Smooth muscle cell (in vitro differentiated cells): ENCODE results near the gene KISS1R. TPM values are rescaled to one million over a fixed set of nuclear protein-coding genes. Genes with fewer than 3 reads are reported as not detected.
A peak's percentile ranks its signal among the peaks of the same experiment; 100 is the strongest.

Experiments used
- DNase-seq: peaks from one replicate; lab custom pipeline; 2025; ENCODE audit not compliant: unreplicated experiment; lab: John Stamatoyannopoulos, UW
- H2AFZ ChIP-seq: fragments of 200-600 bp; sonication (generic); 2 replicates; pipeline ENCODE4 v1.6.0; 2016; ENCODE audit warnings: antibody characterized with exemption, low read depth, mild to moderate bottlenecking
- H3F3A ChIP-seq: fragments of 200-600 bp; sonication (generic); 2 replicates; pipeline ENCODE4 v1.6.0; 2017; ENCODE audit warnings: antibody characterized with exemption, low read depth
- H3K27ac ChIP-seq: fragments of 200-600 bp; sonication (generic); 2 replicates; pipeline ENCODE4 v1.5.1; 2016; ENCODE audit warnings: low read depth, mild to moderate bottlenecking
- H3K27me3 ChIP-seq: fragments of 200-600 bp; sonication (generic); 2 replicates; pipeline ENCODE4 v1.6.1; 2016; ENCODE audit warnings: low read depth, mild to moderate bottlenecking
- H3K36me3 ChIP-seq: fragments of 200-600 bp; sonication (generic); 2 replicates; pipeline ENCODE4 v1.5.1; 2016; ENCODE audit warnings: low read depth
- H3K4me1 ChIP-seq: fragments of 200-600 bp; sonication (generic); 2 replicates; pipeline ENCODE4 v1.5.1; 2016; ENCODE audit warnings: low read depth
- H3K4me2 ChIP-seq: fragments of 200-600 bp; sonication (generic); 2 replicates; pipeline ENCODE4 v1.6.0; 2016; ENCODE audit warnings: mild to moderate bottlenecking
- H3K4me3 ChIP-seq: fragments of 200-600 bp; sonication (generic); 2 replicates; pipeline ENCODE4 v1.5.1; 2016; ENCODE audit warnings: mild to moderate bottlenecking
- H3K79me2 ChIP-seq: fragments of 200-600 bp; sonication (generic); 2 replicates; pipeline ENCODE4 v1.6.0; 2016; ENCODE audit warnings: low read depth, mild to moderate bottlenecking
- H3K9ac ChIP-seq: fragments of 200-600 bp; sonication (generic); 2 replicates; pipeline ENCODE4 v1.6.0; 2016; ENCODE audit warnings: low read depth
- H3K9me3 ChIP-seq: fragments of 200-600 bp; sonication (generic); replicated peaks from 2 replicates; pipeline ENCODE4 v1.5.1; 2016; ENCODE audit warnings: low read depth
- H4K20me1 ChIP-seq: fragments of 200-600 bp; sonication (generic); 2 replicates; pipeline ENCODE4 v1.6.0; 2016; ENCODE audit warnings: low read depth
- CTCF ChIP-seq: fragments of 200-600 bp; sonication (generic); IDR thresholded peaks from 2 replicates; pipeline ENCODE4 v1.5.1; 2017; ENCODE audit warnings: borderline replicate concordance, mild to moderate bottlenecking, antibody characterized with exemption; ENCODE audit not compliant: insufficient read depth, poor library complexity, severe bottlenecking
- WGBS: methylation state at CpG from one replicate; pipeline ENCODE4 v1.1.7; 2016; ENCODE audit warnings: low lambda C conversion rate; 5-methylcytosine and 5-hydroxymethylcytosine counted together
- polyA plus RNA-seq: library from polyadenylated mRNA; unstranded; fragments of >200 nt; fragmentation: Nextera tagmentation; extraction: Ambion mirVana; gene quantifications from 2 replicates; pipeline ENCODE4 v1.2.1, GENCODE V29; 2016
- total RNA-seq: library from RNA; depleted of rRNA; stranded (reverse); fragments of >200 nt; gene quantifications from 2 replicates; pipeline ENCODE4 v1.2.3, GENCODE V29; 2014

Gene KISS1R
- total and polyA plus RNA-seq, 2 experiments from 2014 or later = 0.61 TPM; not detected in 1

GRCh38 chr19:929203-929890 lies 12.2 kb downstream of the KISS1R start:
- H3K27ac ChIP-seq = no peak overlapping the region
- H3K9me3 ChIP-seq = no peaks in the 10 kb centered on the region
- no peak for TF ChIP-seq CTCF
- peaks cover 93% of the 10 kb centered on the region for H3K79me2 ChIP-seq
- 93% methylated on average over 21 of the region's 51 CpGs for WGBS
- H3K9ac ChIP-seq = no peak overlapping the region
- no peaks in the 10 kb centered on the region for H3K27me3 ChIP-seq
- peaks cover 14% of the 10 kb centered on the region for H3K4me1 ChIP-seq
- H3K4me2 ChIP-seq = no peak overlapping the region
- no peak for DNase-seq
- H3K4me3 ChIP-seq = no peak overlapping the region
- no peak overlapping the region for H2AFZ ChIP-seq
- H3F3A ChIP-seq = peaks cover 21% of the 10 kb centered on the region
- H4K20me1 ChIP-seq = peaks cover 54% of the 10 kb centered on the region
- no peaks in the 10 kb centered on the region for H3K36me3 ChIP-seq

GRCh38 chr19:929891-930258 lies 12.7 kb downstream of the KISS1R start:
- no peak overlapping the region for H3K9ac ChIP-seq
- no peaks in the 10 kb centered on the region for H3K9me3 ChIP-seq
- no peaks in the 10 kb centered on the region for H3K36me3 ChIP-seq
- no peak overlapping the region for H3K4me2 ChIP-seq
- H3K27me3 ChIP-seq = no peaks in the 10 kb centered on the region
- peaks cover 95% of the 10 kb centered on the region for H3K79me2 ChIP-seq
- no peak for TF ChIP-seq CTCF
- no peak for DNase-seq
- H3K4me3 ChIP-seq = no peak overlapping the region
- WGBS = 97% methylated on average over 6 of the region's 6 CpGs
- H3F3A ChIP-seq = peaks cover 21% of the 10 kb centered on the region
- peaks cover 14% of the 10 kb centered on the region for H3K4me1 ChIP-seq
- no peak overlapping the region for H3K27ac ChIP-seq
- H4K20me1 ChIP-seq = peaks cover 58% of the 10 kb centered on the region
- H2AFZ ChIP-seq = no peak overlapping the region

GRCh38 chr19:931860-932647 lies 14.9 kb downstream of the KISS1R start:
- H3K79me2 ChIP-seq = peaks cover 97% of the 10 kb centered on the region

More at GRCh38 chr19:931860-932647, 14.9 kb downstream of the KISS1R start:
- no peaks in the 10 kb centered on the region for H3K36me3 ChIP-seq
- peak overlapping the region; percentile 68 for H3K4me2 ChIP-seq
- 87% methylated on average over 31 of the region's 32 CpGs for WGBS
- no peak for DNase-seq
- peaks cover 80% of the 10 kb centered on the region for H4K20me1 ChIP-seq
- no peaks in the 10 kb centered on the region for H3K9me3 ChIP-seq
- peak overlapping the region; percentile 85 for H3K27ac ChIP-seq
- H2AFZ ChIP-seq = no peak overlapping the region
- no peak for TF ChIP-seq CTCF
- no peaks in the 10 kb centered on the region for H3K27me3 ChIP-seq
- peak overlapping the region; percentile 31 for H3K9ac ChIP-seq
- H3F3A ChIP-seq = peaks cover 24% of the 10 kb centered on the region
- H3K4me3 ChIP-seq = no peak overlapping the region
- H3K4me1 ChIP-seq = peaks cover 14% of the 10 kb centered on the region
